ENCODE results near the gene NBR1.
"Not testable (repeated sequence)": the region's sequence is repeated elsewhere in the genome, so short reads cannot be mapped to it uniquely, and the experiment has no call there.

DNA sequence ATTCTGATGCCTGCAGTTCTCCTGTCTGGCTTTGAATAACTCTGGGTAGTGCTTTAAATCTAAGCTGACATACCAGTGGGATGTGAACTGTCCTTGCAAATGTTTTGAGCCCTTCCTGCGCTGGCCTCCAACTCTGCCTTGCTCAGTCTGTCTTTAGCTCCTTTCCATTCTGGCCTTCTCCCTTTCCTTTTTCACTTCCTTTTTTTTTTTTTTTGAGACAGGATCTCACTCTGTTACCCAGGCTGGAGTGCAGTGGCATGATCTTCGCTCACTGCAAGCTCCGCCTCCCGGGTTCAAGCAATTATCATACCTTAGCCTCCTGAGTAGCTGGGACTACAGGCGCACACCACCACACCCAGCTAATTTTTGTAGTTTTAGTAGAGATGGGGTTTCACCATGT, 37.6 kb upstream of the NBR1 start:
- TF ChIP-seq, protein P1, sequence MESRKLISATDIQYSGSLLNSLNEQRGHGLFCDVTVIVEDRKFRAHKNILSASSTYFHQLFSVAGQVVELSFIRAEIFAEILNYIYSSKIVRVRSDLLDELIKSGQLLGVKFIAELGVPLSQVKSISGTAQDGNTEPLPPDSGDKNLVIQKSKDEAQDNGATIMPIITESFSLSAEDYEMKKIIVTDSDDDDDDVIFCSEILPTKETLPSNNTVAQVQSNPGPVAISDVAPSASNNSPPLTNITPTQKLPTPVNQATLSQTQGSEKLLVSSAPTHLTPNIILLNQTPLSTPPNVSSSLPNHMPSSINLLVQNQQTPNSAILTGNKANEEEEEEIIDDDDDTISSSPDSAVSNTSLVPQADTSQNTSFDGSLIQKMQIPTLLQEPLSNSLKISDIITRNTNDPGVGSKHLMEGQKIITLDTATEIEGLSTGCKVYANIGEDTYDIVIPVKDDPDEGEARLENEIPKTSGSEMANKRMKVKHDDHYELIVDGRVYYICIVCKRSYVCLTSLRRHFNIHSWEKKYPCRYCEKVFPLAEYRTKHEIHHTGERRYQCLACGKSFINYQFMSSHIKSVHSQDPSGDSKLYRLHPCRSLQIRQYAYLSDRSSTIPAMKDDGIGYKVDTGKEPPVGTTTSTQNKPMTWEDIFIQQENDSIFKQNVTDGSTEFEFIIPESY (IDR thresholded peaks at IDR 0.05), result not testable (repeated sequence)
- TF ChIP-seq, protein P2, sequence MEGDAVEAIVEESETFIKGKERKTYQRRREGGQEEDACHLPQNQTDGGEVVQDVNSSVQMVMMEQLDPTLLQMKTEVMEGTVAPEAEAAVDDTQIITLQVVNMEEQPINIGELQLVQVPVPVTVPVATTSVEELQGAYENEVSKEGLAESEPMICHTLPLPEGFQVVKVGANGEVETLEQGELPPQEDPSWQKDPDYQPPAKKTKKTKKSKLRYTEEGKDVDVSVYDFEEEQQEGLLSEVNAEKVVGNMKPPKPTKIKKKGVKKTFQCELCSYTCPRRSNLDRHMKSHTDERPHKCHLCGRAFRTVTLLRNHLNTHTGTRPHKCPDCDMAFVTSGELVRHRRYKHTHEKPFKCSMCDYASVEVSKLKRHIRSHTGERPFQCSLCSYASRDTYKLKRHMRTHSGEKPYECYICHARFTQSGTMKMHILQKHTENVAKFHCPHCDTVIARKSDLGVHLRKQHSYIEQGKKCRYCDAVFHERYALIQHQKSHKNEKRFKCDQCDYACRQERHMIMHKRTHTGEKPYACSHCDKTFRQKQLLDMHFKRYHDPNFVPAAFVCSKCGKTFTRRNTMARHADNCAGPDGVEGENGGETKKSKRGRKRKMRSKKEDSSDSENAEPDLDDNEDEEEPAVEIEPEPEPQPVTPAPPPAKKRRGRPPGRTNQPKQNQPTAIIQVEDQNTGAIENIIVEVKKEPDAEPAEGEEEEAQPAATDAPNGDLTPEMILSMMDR (IDR thresholded peaks at IDR 0.05; ENCODE audit: low read depth, low read length, missing input control), result not testable (repeated sequence)
- not testable (repeated sequence) for TF ChIP-seq YY1, JUND, NR2F2, RAD21 (IDR thresholded peaks at IDR 0.05)
- TF ChIP-seq, protein P3, sequence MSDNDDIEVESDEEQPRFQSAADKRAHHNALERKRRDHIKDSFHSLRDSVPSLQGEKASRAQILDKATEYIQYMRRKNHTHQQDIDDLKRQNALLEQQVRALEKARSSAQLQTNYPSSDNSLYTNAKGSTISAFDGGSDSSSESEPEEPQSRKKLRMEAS (IDR thresholded peaks at IDR 0.05), result not testable (repeated sequence)
- TF ChIP-seq, protein P4, sequence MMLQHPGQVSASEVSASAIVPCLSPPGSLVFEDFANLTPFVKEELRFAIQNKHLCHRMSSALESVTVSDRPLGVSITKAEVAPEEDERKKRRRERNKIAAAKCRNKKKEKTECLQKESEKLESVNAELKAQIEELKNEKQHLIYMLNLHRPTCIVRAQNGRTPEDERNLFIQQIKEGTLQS (IDR thresholded peaks at IDR 0.05), result not testable (repeated sequence)

Measured in liver (tissue), 3 donors.